GM19397 (cell line): ENCODE data around the gene ARMH1.

Experiments
- ATAC-seq: cut with Tn5 transposase; IDR thresholded peaks from one replicate; pipeline ENCODE4 v1.9.1; 2021; ENCODE audit warnings: mild to moderate bottlenecking, moderate library complexity; ENCODE audit not compliant: unreplicated experiment

The ARMH1 gene

GRCh38 chr1:44674113-44675000, at the start of gene ARMH1, which contains the start of gene TMEM53:
TSS of gene ARMH1 (plus strand) at chr1:44674714. CDS start at chr1:44689698, 14,984 bp downstream.
TSS of gene TMEM53 (minus strand) at chr1:44674481. CDS start at chr1:44674391, 90 bp downstream.
- peak; percentile 93 for ATAC-seq

- ATAC-seq: no peak
These were observed 49.2 kb upstream of the ARMH1 start for GRCh38 chr1:44625348-44625747.

GRCh38 chr1:44628962-44629756, 45.4 kb upstream of the ARMH1 start:
- no peak for ATAC-seq

- no peak for ATAC-seq
These were observed 44.4 kb upstream of the ARMH1 start for GRCh38 chr1:44630116-44630515.

GRCh38 chr1:44631333-44631646, 43.2 kb upstream of the ARMH1 start:
- no peak for ATAC-seq

- ATAC-seq: peak; percentile 69
These were observed 42.6 kb upstream of the ARMH1 start for GRCh38 chr1:44631647-44632539.

- no peak for ATAC-seq
These were observed 41.9 kb upstream of the ARMH1 start for GRCh38 chr1:44632598-44632997.

- ATAC-seq: no peak
These were observed 39.8 kb upstream of the ARMH1 start for GRCh38 chr1:44634606-44635189.

GRCh38 chr1:44635439-44635838, 39.1 kb upstream of the ARMH1 start:
- no peak for ATAC-seq

GRCh38 chr1:44636083-44636687, 38.3 kb upstream of the ARMH1 start:
- no peak for ATAC-seq

GRCh38 chr1:44636688-44637598, 37.6 kb upstream of the ARMH1 start:
- ATAC-seq: no peak

GRCh38 chr1:44637702-44638411, 36.7 kb upstream of the ARMH1 start:
- ATAC-seq: no peak

- no peak for ATAC-seq
These were observed 34.2 kb upstream of the ARMH1 start for GRCh38 chr1:44640200-44640853.

GRCh38 chr1:44641126-44642102, 33.1 kb upstream of the ARMH1 start:
- no peak for ATAC-seq

GRCh38 chr1:44642255-44642654, 32.3 kb upstream of the ARMH1 start:
- ATAC-seq: no peak

GRCh38 chr1:44642925-44643324, 31.6 kb upstream of the ARMH1 start:
- ATAC-seq: no peak
